ENCODE results near the gene APCDD1. TPM values are rescaled to one million over a fixed set of nuclear protein-coding genes. Genes with fewer than 3 reads are reported as not detected.

Gene APCDD1
- total and polyA plus RNA-seq, 4 donors, result 0.51 to 2.8 (median 1.5) TPM

DNA sequence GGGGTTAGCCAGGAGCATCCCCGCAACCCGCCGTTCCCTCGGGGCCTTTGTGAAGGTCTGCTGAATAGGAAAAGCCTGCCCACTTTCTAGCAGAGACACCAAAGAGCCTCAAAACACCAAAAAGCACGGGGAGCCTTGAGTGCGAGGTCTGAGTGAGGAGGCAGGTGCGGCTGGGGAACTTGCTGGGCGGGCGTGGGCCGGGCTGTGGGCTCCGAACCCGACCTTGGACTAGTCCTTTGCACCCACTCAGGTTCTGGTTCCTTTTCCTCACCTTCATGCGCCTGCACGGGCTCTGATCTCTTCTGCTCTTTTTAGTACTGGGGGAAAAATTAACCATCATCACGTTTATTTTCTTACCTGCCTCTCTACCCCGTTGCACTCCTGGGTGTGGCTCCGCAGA is 19.9 kb downstream of the APCDD1 start:
- Histone ChIP-seq H3K27me3 (ENCODE audit: control insufficient read depth in 4 of 4, insufficient read depth in 4 of 4, low read length in 3 of 4) (peaks cover 0 to 12% (median 0%) of the 10 kb centered on the region in 4 donors), H3K9ac (ENCODE audit: low read depth in 1 of 2, low read length in 2 of 2) (no peak overlapping the region), H3K36me3 (ENCODE audit: control insufficient read depth in 4 of 4, insufficient read depth in 3 of 4, low read depth in 1 of 4, low read length in 3 of 4) (no peaks in the 10 kb centered on the region), H3K27ac (ENCODE audit: low read depth in 1 of 2, low read length in 2 of 2) (no peak overlapping the region), H3K4me3 (ENCODE audit: low read depth in 1 of 3, low read length in 3 of 3) (no peak overlapping the region), H3K9me3 (ENCODE audit: control insufficient read depth in 4 of 4, low read length in 3 of 4) (no peaks in the 10 kb centered on the region), H3K4me1 (ENCODE audit: control insufficient read depth in 4 of 4, insufficient read depth in 4 of 4, low read length in 3 of 4) (no peaks in the 10 kb centered on the region)
- TF ChIP-seq, protein P1, sequence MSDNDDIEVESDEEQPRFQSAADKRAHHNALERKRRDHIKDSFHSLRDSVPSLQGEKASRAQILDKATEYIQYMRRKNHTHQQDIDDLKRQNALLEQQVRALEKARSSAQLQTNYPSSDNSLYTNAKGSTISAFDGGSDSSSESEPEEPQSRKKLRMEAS (IDR thresholded peaks at IDR 0.05), result no peak
- no peak for TF ChIP-seq RXRA (IDR thresholded peaks at IDR 0.05)
- TF ChIP-seq SP1 (IDR thresholded peaks at IDR 0.05), result no peak
- no peak for TF ChIP-seq RAD21 (IDR thresholded peaks at IDR 0.05)
- no peak for TF ChIP-seq NR2F2 (IDR thresholded peaks at IDR 0.05)
- no peak for TF ChIP-seq FOXA1 (IDR thresholded peaks at IDR 0.05)
- no peak for TF ChIP-seq EGR1 (IDR thresholded peaks at IDR 0.05; ENCODE audit: low read depth in 2 of 2)
- TF ChIP-seq, protein P2, sequence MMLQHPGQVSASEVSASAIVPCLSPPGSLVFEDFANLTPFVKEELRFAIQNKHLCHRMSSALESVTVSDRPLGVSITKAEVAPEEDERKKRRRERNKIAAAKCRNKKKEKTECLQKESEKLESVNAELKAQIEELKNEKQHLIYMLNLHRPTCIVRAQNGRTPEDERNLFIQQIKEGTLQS (IDR thresholded peaks at IDR 0.05), result no peak
- no peak for TF ChIP-seq HNF4A (conservative IDR thresholded peaks at IDR 0.05)
- no peak for TF ChIP-seq YY1 (IDR thresholded peaks at IDR 0.05)
- 93% methylated on average over 17 of the region's 17 CpGs for WGBS
- DNase-seq (ENCODE audit: low spot score), result no peak

DNA sequence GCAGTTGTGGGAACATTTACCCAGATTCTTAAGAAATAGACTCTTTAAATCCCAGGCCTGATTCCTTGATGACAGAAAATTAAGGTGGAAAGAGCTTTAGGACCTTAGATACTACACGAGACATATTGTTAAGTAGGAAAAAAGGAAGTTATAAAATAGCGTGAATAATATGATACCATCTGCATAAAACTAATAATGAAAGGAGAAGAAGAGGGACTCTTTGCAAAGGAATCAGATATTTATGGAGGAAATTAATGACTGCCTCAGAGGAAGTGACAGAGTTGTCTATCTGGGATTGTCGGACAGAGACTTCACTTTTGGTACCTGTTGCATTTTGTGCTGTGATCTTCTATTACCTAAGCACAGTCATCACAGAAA is 20.8 kb downstream of the APCDD1 start:
- Histone ChIP-seq H3K4me3 (ENCODE audit: low read depth in 1 of 3, low read length in 3 of 3) (no peak overlapping the region), H3K4me1 (ENCODE audit: control insufficient read depth in 4 of 4, insufficient read depth in 4 of 4, low read length in 3 of 4) (no peaks in the 10 kb centered on the region), H3K27ac (ENCODE audit: low read depth in 1 of 2, low read length in 2 of 2) (no peak overlapping the region), H3K9me3 (ENCODE audit: control insufficient read depth in 4 of 4, low read length in 3 of 4) (no peaks in the 10 kb centered on the region), H3K36me3 (ENCODE audit: control insufficient read depth in 4 of 4, insufficient read depth in 3 of 4, low read depth in 1 of 4, low read length in 3 of 4) (no peaks in the 10 kb centered on the region), H3K27me3 (ENCODE audit: control insufficient read depth in 4 of 4, insufficient read depth in 4 of 4, low read length in 3 of 4) (peaks cover 0 to 12% (median 0%) of the 10 kb centered on the region in 4 donors), H3K9ac (ENCODE audit: low read depth in 1 of 2, low read length in 2 of 2) (no peak overlapping the region)
- no peak for TF ChIP-seq GABPA (IDR thresholded peaks at IDR 0.05 in 1 of 2, conservative IDR thresholded peaks at IDR 0.05 in 1 of 2)
- TF ChIP-seq, protein P3, sequence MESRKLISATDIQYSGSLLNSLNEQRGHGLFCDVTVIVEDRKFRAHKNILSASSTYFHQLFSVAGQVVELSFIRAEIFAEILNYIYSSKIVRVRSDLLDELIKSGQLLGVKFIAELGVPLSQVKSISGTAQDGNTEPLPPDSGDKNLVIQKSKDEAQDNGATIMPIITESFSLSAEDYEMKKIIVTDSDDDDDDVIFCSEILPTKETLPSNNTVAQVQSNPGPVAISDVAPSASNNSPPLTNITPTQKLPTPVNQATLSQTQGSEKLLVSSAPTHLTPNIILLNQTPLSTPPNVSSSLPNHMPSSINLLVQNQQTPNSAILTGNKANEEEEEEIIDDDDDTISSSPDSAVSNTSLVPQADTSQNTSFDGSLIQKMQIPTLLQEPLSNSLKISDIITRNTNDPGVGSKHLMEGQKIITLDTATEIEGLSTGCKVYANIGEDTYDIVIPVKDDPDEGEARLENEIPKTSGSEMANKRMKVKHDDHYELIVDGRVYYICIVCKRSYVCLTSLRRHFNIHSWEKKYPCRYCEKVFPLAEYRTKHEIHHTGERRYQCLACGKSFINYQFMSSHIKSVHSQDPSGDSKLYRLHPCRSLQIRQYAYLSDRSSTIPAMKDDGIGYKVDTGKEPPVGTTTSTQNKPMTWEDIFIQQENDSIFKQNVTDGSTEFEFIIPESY (IDR thresholded peaks at IDR 0.05), result no peak
- TF ChIP-seq FOXA2 (IDR thresholded peaks at IDR 0.05), result no peak
- no peak for TF ChIP-seq HNF4G (IDR thresholded peaks at IDR 0.05)
- DNase-seq (ENCODE audit: low spot score), result no peak
- WGBS, result 83% methylated on average over 3 of the region's 3 CpGs

DNA sequence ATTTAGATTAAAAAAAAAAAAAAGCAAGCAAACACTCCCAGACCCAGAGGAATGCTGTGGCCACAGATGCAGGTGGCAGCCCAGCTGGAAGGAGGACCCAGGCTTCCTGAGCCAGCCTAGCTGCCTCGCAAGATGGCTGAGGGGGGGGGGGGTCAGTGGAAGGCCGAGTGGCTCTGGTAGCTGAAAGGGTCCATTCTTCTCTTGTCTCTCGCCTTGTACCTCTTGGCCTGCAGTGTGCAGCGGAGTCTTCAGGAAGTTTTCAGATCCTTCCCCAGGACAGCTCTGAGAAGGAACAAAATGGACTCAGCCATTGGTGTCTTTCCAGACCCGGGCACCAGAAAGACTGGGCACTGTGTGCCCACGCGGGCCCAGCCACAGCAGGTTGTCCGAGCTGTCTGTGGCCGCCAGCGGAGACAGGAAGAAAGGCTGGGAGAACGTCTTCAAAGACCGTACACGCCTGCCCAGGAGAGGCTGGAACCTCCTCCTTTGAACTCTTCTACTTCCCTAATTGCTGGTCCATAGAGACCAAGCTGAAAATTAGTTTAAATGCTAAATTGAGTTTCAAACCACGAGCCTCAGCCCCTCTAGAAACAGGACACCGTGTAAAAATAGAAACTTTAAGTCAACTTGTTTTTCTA is 21.3 kb downstream of the APCDD1 start:
- no peak overlapping the region for H3K27ac ChIP-seq (ENCODE audit: low read depth in 1 of 2, low read length in 2 of 2)

More for the DNA sequence above, 21.3 kb downstream of the APCDD1 start:
- no peak overlapping the region for H3K4me3 ChIP-seq (ENCODE audit: low read depth in 1 of 3, low read length in 3 of 3)
- DNase-seq (ENCODE audit: low spot score), result no peak
- WGBS, result 70% methylated on average over 15 of the region's 15 CpGs
- no peak for TF ChIP-seq HNF4G (IDR thresholded peaks at IDR 0.05)
- TF ChIP-seq RXRA (IDR thresholded peaks at IDR 0.05), result no peak
- TF ChIP-seq, protein P4, sequence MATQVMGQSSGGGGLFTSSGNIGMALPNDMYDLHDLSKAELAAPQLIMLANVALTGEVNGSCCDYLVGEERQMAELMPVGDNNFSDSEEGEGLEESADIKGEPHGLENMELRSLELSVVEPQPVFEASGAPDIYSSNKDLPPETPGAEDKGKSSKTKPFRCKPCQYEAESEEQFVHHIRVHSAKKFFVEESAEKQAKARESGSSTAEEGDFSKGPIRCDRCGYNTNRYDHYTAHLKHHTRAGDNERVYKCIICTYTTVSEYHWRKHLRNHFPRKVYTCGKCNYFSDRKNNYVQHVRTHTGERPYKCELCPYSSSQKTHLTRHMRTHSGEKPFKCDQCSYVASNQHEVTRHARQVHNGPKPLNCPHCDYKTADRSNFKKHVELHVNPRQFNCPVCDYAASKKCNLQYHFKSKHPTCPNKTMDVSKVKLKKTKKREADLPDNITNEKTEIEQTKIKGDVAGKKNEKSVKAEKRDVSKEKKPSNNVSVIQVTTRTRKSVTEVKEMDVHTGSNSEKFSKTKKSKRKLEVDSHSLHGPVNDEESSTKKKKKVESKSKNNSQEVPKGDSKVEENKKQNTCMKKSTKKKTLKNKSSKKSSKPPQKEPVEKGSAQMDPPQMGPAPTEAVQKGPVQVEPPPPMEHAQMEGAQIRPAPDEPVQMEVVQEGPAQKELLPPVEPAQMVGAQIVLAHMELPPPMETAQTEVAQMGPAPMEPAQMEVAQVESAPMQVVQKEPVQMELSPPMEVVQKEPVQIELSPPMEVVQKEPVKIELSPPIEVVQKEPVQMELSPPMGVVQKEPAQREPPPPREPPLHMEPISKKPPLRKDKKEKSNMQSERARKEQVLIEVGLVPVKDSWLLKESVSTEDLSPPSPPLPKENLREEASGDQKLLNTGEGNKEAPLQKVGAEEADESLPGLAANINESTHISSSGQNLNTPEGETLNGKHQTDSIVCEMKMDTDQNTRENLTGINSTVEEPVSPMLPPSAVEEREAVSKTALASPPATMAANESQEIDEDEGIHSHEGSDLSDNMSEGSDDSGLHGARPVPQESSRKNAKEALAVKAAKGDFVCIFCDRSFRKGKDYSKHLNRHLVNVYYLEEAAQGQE (IDR thresholded peaks at IDR 0.05), result no peak
- no peak for TF ChIP-seq RAD21 (IDR thresholded peaks at IDR 0.05)
- TF ChIP-seq FOXA2 (IDR thresholded peaks at IDR 0.05), result no peak
- TF ChIP-seq HNF4A (conservative IDR thresholded peaks at IDR 0.05), result no peak
- TF ChIP-seq GABPA (IDR thresholded peaks at IDR 0.05 in 1 of 2, conservative IDR thresholded peaks at IDR 0.05 in 1 of 2), result no peak
- TF ChIP-seq, protein P2 (IDR thresholded peaks at IDR 0.05), result no peak
- no peak for TF ChIP-seq TAF1 (conservative IDR thresholded peaks at IDR 0.05)
- no peak for TF ChIP-seq EGR1 (IDR thresholded peaks at IDR 0.05; ENCODE audit: low read depth in 2 of 2)
- TF ChIP-seq FOXA1 (IDR thresholded peaks at IDR 0.05), result no peak
- TF ChIP-seq, protein P5, sequence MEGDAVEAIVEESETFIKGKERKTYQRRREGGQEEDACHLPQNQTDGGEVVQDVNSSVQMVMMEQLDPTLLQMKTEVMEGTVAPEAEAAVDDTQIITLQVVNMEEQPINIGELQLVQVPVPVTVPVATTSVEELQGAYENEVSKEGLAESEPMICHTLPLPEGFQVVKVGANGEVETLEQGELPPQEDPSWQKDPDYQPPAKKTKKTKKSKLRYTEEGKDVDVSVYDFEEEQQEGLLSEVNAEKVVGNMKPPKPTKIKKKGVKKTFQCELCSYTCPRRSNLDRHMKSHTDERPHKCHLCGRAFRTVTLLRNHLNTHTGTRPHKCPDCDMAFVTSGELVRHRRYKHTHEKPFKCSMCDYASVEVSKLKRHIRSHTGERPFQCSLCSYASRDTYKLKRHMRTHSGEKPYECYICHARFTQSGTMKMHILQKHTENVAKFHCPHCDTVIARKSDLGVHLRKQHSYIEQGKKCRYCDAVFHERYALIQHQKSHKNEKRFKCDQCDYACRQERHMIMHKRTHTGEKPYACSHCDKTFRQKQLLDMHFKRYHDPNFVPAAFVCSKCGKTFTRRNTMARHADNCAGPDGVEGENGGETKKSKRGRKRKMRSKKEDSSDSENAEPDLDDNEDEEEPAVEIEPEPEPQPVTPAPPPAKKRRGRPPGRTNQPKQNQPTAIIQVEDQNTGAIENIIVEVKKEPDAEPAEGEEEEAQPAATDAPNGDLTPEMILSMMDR (IDR thresholded peaks at IDR 0.05; ENCODE audit: low read depth, low read length, missing input control), result no peak
- no peak for TF ChIP-seq SP1 (IDR thresholded peaks at IDR 0.05)
- no peak for TF ChIP-seq NR2F2 (IDR thresholded peaks at IDR 0.05)
- no peak for TF ChIP-seq YY1 (IDR thresholded peaks at IDR 0.05)
- no peaks in the 10 kb centered on the region for H3K36me3 ChIP-seq (ENCODE audit: control insufficient read depth in 4 of 4, insufficient read depth in 3 of 4, low read depth in 1 of 4, low read length in 3 of 4)
- H3K9ac ChIP-seq (ENCODE audit: low read depth in 1 of 2, low read length in 2 of 2), result no peak overlapping the region
- no peaks in the 10 kb centered on the region for H3K4me1 ChIP-seq (ENCODE audit: control insufficient read depth in 4 of 4, insufficient read depth in 4 of 4, low read length in 3 of 4)
- no peaks in the 10 kb centered on the region for H3K9me3 ChIP-seq (ENCODE audit: control insufficient read depth in 4 of 4, low read length in 3 of 4)
- H3K27me3 ChIP-seq (ENCODE audit: control insufficient read depth in 4 of 4, insufficient read depth in 4 of 4, low read length in 3 of 4), result peaks cover 0 to 12% (median 0%) of the 10 kb centered on the region in 4 donors

All from liver (tissue), 9 donors.